Measurements from ENCODE around the gene ANO4. TPM values are rescaled to one million over a fixed set of nuclear protein-coding genes. Genes with fewer than 3 reads are reported as not detected.

The ANO4 gene
- total and polyA plus RNA-seq, 4 experiments from 2014 or later = not detected

DNA sequence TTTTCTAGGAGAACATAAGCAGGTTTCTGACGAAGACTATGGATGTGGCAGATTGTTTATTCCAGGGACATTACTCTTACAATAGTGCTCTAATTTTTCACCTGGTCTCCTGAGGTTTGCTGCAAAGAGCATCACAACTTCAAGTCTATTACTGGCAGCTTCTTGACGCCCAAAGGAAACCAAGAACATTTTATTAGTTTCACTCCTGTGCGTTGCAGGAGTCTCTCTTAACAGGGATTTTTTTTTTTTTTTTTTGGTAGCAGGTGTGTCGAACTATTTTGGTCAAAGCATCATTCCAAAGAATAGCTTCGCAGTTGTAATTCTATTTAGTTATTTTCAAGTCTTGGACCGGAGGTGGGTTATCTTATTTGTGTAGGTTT lies 1.2 kb downstream of the ANO4 start:
- no peaks in the 10 kb centered on the region for H3K36me3 ChIP-seq (ENCODE audit: insufficient read depth, low read length)
- H3K4me3 ChIP-seq (ENCODE audit: low read length in 2 of 2) = no peak overlapping the region
- POLR2A ChIA-PET (ENCODE audit: partially characterized antibody) = no interaction called here
- H3K9me3 Mint-ChIP-seq = peaks cover 0 to 2% (median 0%) of the 10 kb centered on the region in 8 donors
- H3K9me3 ChIP-seq (ENCODE audit: control insufficient read depth in 1 of 2, low read length in 2 of 2) = no peaks in the 10 kb centered on the region
- intact Hi-C loops (cut with micrococcal nuclease) = no loop called here
- DNase-seq = no peak
- no peaks in the 10 kb centered on the region for H3K4me1 Mint-ChIP-seq
- no peaks in the 10 kb centered on the region for H3K27me3 ChIP-seq (ENCODE audit: insufficient read depth, low read length)
- no peak overlapping the region for H3K4me3 Mint-ChIP-seq
- H3K4me1 ChIP-seq (ENCODE audit: insufficient read depth, low read length) = no peaks in the 10 kb centered on the region
- H3K27ac Mint-ChIP-seq = no peak overlapping the region
- no peak overlapping the region for H3K27ac ChIP-seq (ENCODE audit: low read depth, low read length)
- no peaks in the 10 kb centered on the region for H3K36me3 Mint-ChIP-seq
- peaks cover 0 to 5% of the 10 kb centered on the region in 2 donors for H3K27me3 Mint-ChIP-seq
- CTCF ChIA-PET (ENCODE audit: partially characterized antibody) = no interaction called here

DNA sequence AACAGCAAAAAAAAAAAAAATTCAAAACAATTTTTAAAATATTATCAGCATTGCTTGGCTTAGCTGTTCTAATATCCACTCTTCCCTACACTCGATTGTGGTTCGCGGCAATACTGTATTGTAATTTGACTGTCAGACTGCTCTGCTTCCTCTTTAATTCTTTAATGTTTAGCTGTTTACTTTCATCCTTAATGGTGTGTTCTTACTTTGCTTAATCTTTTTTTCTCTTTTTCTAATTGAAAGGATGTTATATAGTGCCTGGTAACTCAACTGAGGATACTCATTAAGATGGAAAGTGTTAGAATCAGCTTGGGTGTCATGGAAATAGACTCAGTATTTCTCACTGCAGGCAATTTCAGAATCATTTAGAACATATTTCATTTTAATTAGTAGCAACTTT lies 2.0 kb downstream of the ANO4 start:
- Mint-ChIP-seq H3K4me3 (no peak overlapping the region), H3K27me3 (peaks cover 0 to 5% of the 10 kb centered on the region in 2 donors), H3K36me3 (no peaks in the 10 kb centered on the region), H3K9me3 (peaks cover 0 to 3% (median 0%) of the 10 kb centered on the region in 8 donors), H3K4me1 (no peaks in the 10 kb centered on the region), H3K27ac (no peak overlapping the region)
- CTCF ChIA-PET (ENCODE audit: partially characterized antibody) = no interaction called here
- Histone ChIP-seq H3K36me3 (ENCODE audit: insufficient read depth, low read length) (no peaks in the 10 kb centered on the region), H3K9me3 (ENCODE audit: control insufficient read depth in 1 of 2, low read length in 2 of 2) (no peaks in the 10 kb centered on the region), H3K4me1 (ENCODE audit: insufficient read depth, low read length) (no peaks in the 10 kb centered on the region), H3K27me3 (ENCODE audit: insufficient read depth, low read length) (no peaks in the 10 kb centered on the region), H3K27ac (ENCODE audit: low read depth, low read length) (no peak overlapping the region), H3K4me3 (ENCODE audit: low read length in 2 of 2) (no peak overlapping the region)
- no peak for DNase-seq
- intact Hi-C loops (cut with micrococcal nuclease) = no loop called here
- POLR2A ChIA-PET (ENCODE audit: partially characterized antibody) = no interaction called here

GRCh38 chr12:100797246-100797645 lies 2.7 kb downstream of the ANO4 start:
- intact Hi-C loops (cut with micrococcal nuclease) = no loop called here
- no peaks in the 10 kb centered on the region for H3K9me3 ChIP-seq (ENCODE audit: control insufficient read depth in 1 of 2, low read length in 2 of 2)
- no peaks in the 10 kb centered on the region for H3K36me3 ChIP-seq (ENCODE audit: insufficient read depth, low read length)
- H3K36me3 Mint-ChIP-seq = no peaks in the 10 kb centered on the region
- POLR2A ChIA-PET (ENCODE audit: partially characterized antibody) = no interaction called here
- no peak overlapping the region for H3K27ac ChIP-seq (ENCODE audit: low read depth, low read length)
- H3K4me1 Mint-ChIP-seq = no peaks in the 10 kb centered on the region
- H3K9me3 Mint-ChIP-seq = peaks cover 0 to 3% (median 0%) of the 10 kb centered on the region in 8 donors
- no peaks in the 10 kb centered on the region for H3K27me3 ChIP-seq (ENCODE audit: insufficient read depth, low read length)
- H3K4me3 Mint-ChIP-seq = no peak overlapping the region
- no peak overlapping the region for H3K4me3 ChIP-seq (ENCODE audit: low read length in 2 of 2)
- CTCF ChIA-PET (ENCODE audit: partially characterized antibody) = no interaction called here
- H3K4me1 ChIP-seq (ENCODE audit: insufficient read depth, low read length) = no peaks in the 10 kb centered on the region
- peaks cover 0 to 5% of the 10 kb centered on the region in 2 donors for H3K27me3 Mint-ChIP-seq
- no peak overlapping the region for H3K27ac Mint-ChIP-seq
- no peak for DNase-seq

- no peaks in the 10 kb centered on the region for H3K36me3 Mint-ChIP-seq
- H3K27ac Mint-ChIP-seq = no peak overlapping the region
- no peaks in the 10 kb centered on the region for H3K27me3 ChIP-seq (ENCODE audit: insufficient read depth, low read length)
- intact Hi-C loops (cut with micrococcal nuclease) = no loop called here
- no peak for DNase-seq
- ChIA-PET CTCF (ENCODE audit: partially characterized antibody) (no interaction called here), POLR2A (ENCODE audit: partially characterized antibody) (no interaction called here)
- H3K4me3 Mint-ChIP-seq = no peak overlapping the region
- H3K4me1 Mint-ChIP-seq = no peaks in the 10 kb centered on the region
- H3K9me3 ChIP-seq (ENCODE audit: control insufficient read depth in 1 of 2, low read length in 2 of 2) = no peaks in the 10 kb centered on the region
- H3K4me1 ChIP-seq (ENCODE audit: insufficient read depth, low read length) = no peaks in the 10 kb centered on the region
- H3K36me3 ChIP-seq (ENCODE audit: insufficient read depth, low read length) = no peaks in the 10 kb centered on the region
- peaks cover 0 to 5% of the 10 kb centered on the region in 2 donors for H3K27me3 Mint-ChIP-seq
- no peak overlapping the region for H3K4me3 ChIP-seq (ENCODE audit: low read length in 2 of 2)
- peaks cover 0 to 3% (median 0%) of the 10 kb centered on the region in 8 donors for H3K9me3 Mint-ChIP-seq
- no peak overlapping the region for H3K27ac ChIP-seq (ENCODE audit: low read depth, low read length)
These were observed 3.2 kb downstream of the ANO4 start for GRCh38 chr12:100797786-100798185.

DNA sequence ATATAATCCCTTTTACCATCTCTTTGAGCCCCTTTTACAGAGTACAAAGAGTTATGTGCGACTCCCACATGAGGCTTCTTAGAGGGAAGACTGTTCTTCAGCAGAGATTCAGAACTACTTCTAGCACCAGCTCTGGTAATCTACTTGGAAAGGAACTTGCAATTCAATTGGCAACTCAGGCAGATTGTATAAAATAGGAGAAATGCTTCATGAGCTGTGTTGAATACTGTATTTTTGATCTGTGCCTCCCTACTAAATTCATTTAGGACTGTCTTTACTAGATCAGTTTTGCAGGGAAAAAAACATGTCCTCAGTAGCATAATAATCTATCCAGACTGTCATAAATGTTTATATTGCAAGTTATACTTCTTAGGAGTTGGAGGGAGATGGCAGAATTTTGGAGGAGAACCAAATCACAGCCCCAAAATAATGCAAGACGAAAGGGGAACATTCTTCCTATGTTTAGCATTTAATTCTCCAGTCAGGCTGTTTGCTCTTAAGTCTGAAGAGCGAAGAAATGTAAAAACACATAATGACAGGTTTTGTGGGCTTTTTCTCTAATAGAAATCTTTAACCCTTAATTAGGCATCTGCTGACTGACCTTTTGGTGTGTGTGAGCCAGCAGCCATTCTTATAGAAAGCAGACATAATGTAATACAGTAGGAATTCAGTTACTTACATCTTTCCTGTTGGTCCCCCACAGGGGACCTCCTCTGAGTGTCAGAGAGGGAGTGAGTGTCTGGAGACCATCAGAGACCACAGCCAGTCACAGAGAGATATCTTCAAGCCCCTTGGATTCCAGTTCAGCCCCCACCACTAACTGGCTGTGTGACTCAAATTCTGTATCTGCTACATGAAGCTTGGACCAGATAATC lies 3.9 kb downstream of the ANO4 start:
- H3K27ac ChIP-seq (ENCODE audit: low read depth, low read length) = no peak overlapping the region
- no peaks in the 10 kb centered on the region for H3K27me3 ChIP-seq (ENCODE audit: insufficient read depth, low read length)
- H3K27ac Mint-ChIP-seq = no peak overlapping the region
- H3K9me3 Mint-ChIP-seq = peaks cover 0 to 3% (median 0%) of the 10 kb centered on the region in 8 donors
- H3K9me3 ChIP-seq (ENCODE audit: control insufficient read depth in 1 of 2, low read length in 2 of 2) = no peaks in the 10 kb centered on the region
- DNase-seq = no peak
- no peak overlapping the region for H3K4me3 Mint-ChIP-seq
- no peaks in the 10 kb centered on the region for H3K36me3 ChIP-seq (ENCODE audit: insufficient read depth, low read length)
- H3K4me1 ChIP-seq (ENCODE audit: insufficient read depth, low read length) = no peaks in the 10 kb centered on the region
- peaks cover 0 to 5% of the 10 kb centered on the region in 2 donors for H3K27me3 Mint-ChIP-seq
- H3K36me3 Mint-ChIP-seq = no peaks in the 10 kb centered on the region
- H3K4me1 Mint-ChIP-seq = no peaks in the 10 kb centered on the region
- CTCF ChIA-PET (ENCODE audit: partially characterized antibody) = no interaction called here
- POLR2A ChIA-PET (ENCODE audit: partially characterized antibody) = no interaction called here
- H3K4me3 ChIP-seq (ENCODE audit: low read length in 2 of 2) = no peak overlapping the region
- intact Hi-C loops (cut with micrococcal nuclease) = no loop called here

DNA sequence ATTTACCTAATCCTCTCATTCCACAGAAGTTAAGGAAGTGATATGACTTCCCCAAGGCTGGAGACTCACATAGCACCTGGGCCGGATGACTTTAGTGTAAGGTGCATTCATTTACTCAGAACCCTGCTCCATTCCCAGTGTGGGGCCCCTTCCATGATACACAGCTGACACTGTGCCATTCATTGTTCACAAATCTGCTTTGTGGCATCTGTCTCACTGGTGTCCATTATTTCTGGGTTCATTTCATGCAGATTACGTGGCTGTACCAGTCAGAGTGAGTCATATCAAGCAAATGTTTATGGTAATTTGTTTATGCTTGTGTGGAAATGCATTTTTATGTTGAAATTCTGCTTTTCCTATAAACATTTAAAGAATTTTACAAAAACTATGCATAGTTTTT lies 5.2 kb downstream of the ANO4 start:
- H3K36me3 Mint-ChIP-seq = no peaks in the 10 kb centered on the region

DNA sequence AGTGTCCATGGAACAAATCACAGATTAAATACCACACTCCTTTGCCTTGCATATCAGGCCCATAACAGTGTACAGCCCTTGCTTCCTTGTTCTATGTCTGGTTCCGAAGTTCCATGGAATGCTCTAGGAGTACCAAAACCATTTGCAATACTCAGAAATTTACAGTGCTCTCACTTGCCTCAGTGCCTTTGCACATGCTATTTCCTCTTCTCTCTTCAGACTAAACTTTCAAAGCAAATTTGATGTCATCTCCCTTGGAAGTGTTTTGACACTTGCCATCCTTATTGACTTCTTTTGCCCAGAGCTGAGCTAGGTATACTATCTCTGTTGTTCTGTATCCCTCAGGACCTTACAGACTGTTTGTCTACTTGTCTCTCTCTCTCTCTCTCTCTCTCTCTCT lies 6.1 kb downstream of the ANO4 start:
- H3K4me1 ChIP-seq (ENCODE audit: insufficient read depth, low read length) = no peaks in the 10 kb centered on the region
- H3K9me3 ChIP-seq (ENCODE audit: control insufficient read depth in 1 of 2, low read length in 2 of 2) = no peaks in the 10 kb centered on the region
- no peak overlapping the region for H3K4me3 ChIP-seq (ENCODE audit: low read length in 2 of 2)
- no peaks in the 10 kb centered on the region for H3K36me3 ChIP-seq (ENCODE audit: insufficient read depth, low read length)
- no peaks in the 10 kb centered on the region for H3K27me3 ChIP-seq (ENCODE audit: insufficient read depth, low read length)
- Mint-ChIP-seq H3K4me3 (no peak overlapping the region), H3K9me3 (peaks cover 0 to 6% (median under 1%) of the 10 kb centered on the region in 8 donors), H3K27ac (no peak overlapping the region), H3K27me3 (peaks cover 0 to 1% of the 10 kb centered on the region in 2 donors), H3K36me3 (no peaks in the 10 kb centered on the region), H3K4me1 (no peaks in the 10 kb centered on the region)
- ChIA-PET CTCF (ENCODE audit: partially characterized antibody) (no interaction called here), POLR2A (ENCODE audit: partially characterized antibody) (no interaction called here)
- intact Hi-C loops (cut with micrococcal nuclease) = no loop called here
- H3K27ac ChIP-seq (ENCODE audit: low read depth, low read length) = no peak overlapping the region
- DNase-seq = no peak

More for the DNA sequence above, 5.2 kb downstream of the ANO4 start:
- Histone ChIP-seq H3K27me3 (ENCODE audit: insufficient read depth, low read length) (no peaks in the 10 kb centered on the region), H3K27ac (ENCODE audit: low read depth, low read length) (no peak overlapping the region), H3K4me1 (ENCODE audit: insufficient read depth, low read length) (no peaks in the 10 kb centered on the region), H3K36me3 (ENCODE audit: insufficient read depth, low read length) (no peaks in the 10 kb centered on the region), H3K9me3 (ENCODE audit: control insufficient read depth in 1 of 2, low read length in 2 of 2) (no peaks in the 10 kb centered on the region), H3K4me3 (ENCODE audit: low read length in 2 of 2) (no peak overlapping the region)
- Mint-ChIP-seq H3K4me3 (no peak overlapping the region), H3K9me3 (peaks cover 0 to 6% (median 0%) of the 10 kb centered on the region in 8 donors), H3K27me3 (peaks cover 0 to 4% of the 10 kb centered on the region in 2 donors), H3K27ac (no peak overlapping the region), H3K4me1 (no peaks in the 10 kb centered on the region)
- no peak for DNase-seq
- ChIA-PET CTCF (ENCODE audit: partially characterized antibody) (no interaction called here), POLR2A (ENCODE audit: partially characterized antibody) (no interaction called here)
- intact Hi-C loops (cut with micrococcal nuclease) = no loop called here

Data from CD4-positive, alpha-beta memory T cell (primary cell).